MCF 10A (cell line): ENCODE data around the gene PMEPA1. TPM values are rescaled to one million over a fixed set of nuclear protein-coding genes. Genes with fewer than 3 reads are reported as not detected.

ENCODE experiments used
- BruUV-seq: library from RNA; stranded (reverse); fragments of 400-500 nt; replicated peaks from 2 replicates; lab custom pipeline; 2021; lab: Mats Ljungman, UMichigan
- CTCF ChIA-PET: fragments of 300-600 bp; sonication (Branson Sonifier 250); formaldehyde crosslinking; extraction: SDS; loops from one replicate; lab custom pipeline; 2021; ENCODE audit warnings: antibody characterized with exemption, inconsistent platforms; lab: Yijun Ruan, JAX
- POLR2A ChIA-PET: fragments of 300-600, 350-650 bp; sonication (Branson Sonifier 250); formaldehyde crosslinking; extraction: SDS; loops from one replicate; lab custom pipeline; 2020; ENCODE audit warnings: antibody characterized with exemption, inconsistent platforms; lab: Yijun Ruan, JAX
- DNase-seq: peaks from one replicate; pipeline ENCODE4 v3.0.0-alpha.2; 2018; ENCODE audit not compliant: unreplicated experiment
- H3K27ac Mint-ChIP-seq: one replicate; pipeline ENCODE4 v1.8.0; 2022; ENCODE audit warnings: mild to moderate bottlenecking, low read depth, mixed read lengths; ENCODE audit not compliant: unreplicated experiment
- H3K27me3 Mint-ChIP-seq: one replicate; pipeline ENCODE4 v1.8.0; 2022; ENCODE audit warnings: mixed read lengths; ENCODE audit not compliant: insufficient read depth, unreplicated experiment
- H3K36me3 Mint-ChIP-seq: one replicate; pipeline ENCODE4 v1.8.0; 2022; ENCODE audit warnings: mild to moderate bottlenecking, moderate library complexity, mixed read lengths; ENCODE audit not compliant: insufficient read depth, unreplicated experiment
- H3K4me1 Mint-ChIP-seq: one replicate; pipeline ENCODE4 v1.8.0; 2022; ENCODE audit warnings: mixed read lengths; ENCODE audit not compliant: insufficient read depth, unreplicated experiment
- H3K4me3 Mint-ChIP-seq: one replicate; pipeline ENCODE4 v1.8.0; 2022; ENCODE audit warnings: mild to moderate bottlenecking, moderate library complexity, mixed read lengths; ENCODE audit not compliant: unreplicated experiment
- H3K9me3 Mint-ChIP-seq: one replicate; pipeline ENCODE4 v1.8.0; 2022; ENCODE audit warnings: mixed read lengths; ENCODE audit not compliant: unreplicated experiment
- intact Hi-C: fragments of 100-400 bp; cut with micrococcal nuclease; formaldehyde crosslinking; loops from 2 replicates; pipeline ENCODE4 v1.14.1; 2022
- total RNA-seq: library from RNA; stranded (reverse); gene quantifications from 2 replicates; pipeline ENCODE4 v1.2.3, GENCODE V29; 2022
- TF ChIP-seq, protein P1 (sequence below): fragments of 200-600 bp; IDR thresholded peaks from one replicate; pipeline ENCODE4 v1.8.0; 2022; ENCODE audit warnings: antibody characterized with exemption, mild to moderate bottlenecking; ENCODE audit not compliant: unreplicated experiment

Gene PMEPA1
- total RNA-seq, 1 experiment from 2014 or later = 68.5 TPM

DNA sequence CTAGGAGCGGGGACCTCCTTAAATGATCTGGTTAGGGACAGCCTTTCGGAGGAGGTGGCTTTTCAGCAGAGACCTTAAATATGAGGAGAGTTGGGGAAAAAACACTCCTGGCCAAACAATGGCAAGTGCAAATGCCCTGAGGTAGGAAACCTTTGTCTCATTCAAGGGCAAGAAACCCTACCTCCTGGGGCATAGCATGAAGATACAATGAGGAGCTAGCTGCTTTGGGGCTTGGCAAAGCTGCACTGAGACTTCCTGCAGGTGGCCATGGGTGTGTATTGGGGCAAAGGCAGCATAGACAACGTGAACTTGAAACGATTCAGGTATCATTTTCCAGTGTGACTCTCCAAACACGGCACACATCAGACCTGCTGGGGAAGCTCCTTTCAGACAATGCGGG lies 30.7 kb downstream of the PMEPA1 start:
- intact Hi-C loops = no loop called here
- Mint-ChIP-seq H3K27ac (no peak overlapping the region), H3K36me3 (peaks cover 6% of the 10 kb centered on the region), H3K9me3 (no peaks in the 10 kb centered on the region), H3K4me3 (no peak overlapping the region), H3K27me3 (no peaks in the 10 kb centered on the region), H3K4me1 (peaks cover 16% of the 10 kb centered on the region)
- TF ChIP-seq, protein P1, sequence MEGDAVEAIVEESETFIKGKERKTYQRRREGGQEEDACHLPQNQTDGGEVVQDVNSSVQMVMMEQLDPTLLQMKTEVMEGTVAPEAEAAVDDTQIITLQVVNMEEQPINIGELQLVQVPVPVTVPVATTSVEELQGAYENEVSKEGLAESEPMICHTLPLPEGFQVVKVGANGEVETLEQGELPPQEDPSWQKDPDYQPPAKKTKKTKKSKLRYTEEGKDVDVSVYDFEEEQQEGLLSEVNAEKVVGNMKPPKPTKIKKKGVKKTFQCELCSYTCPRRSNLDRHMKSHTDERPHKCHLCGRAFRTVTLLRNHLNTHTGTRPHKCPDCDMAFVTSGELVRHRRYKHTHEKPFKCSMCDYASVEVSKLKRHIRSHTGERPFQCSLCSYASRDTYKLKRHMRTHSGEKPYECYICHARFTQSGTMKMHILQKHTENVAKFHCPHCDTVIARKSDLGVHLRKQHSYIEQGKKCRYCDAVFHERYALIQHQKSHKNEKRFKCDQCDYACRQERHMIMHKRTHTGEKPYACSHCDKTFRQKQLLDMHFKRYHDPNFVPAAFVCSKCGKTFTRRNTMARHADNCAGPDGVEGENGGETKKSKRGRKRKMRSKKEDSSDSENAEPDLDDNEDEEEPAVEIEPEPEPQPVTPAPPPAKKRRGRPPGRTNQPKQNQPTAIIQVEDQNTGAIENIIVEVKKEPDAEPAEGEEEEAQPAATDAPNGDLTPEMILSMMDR = no peak
- no peak for DNase-seq
- CTCF ChIA-PET = no interaction called here
- BruUV-seq = no TSS peak
- POLR2A ChIA-PET = interaction anchor here (1.1 to 1.4 kb wide), 2 partner anchors 19 to 433 kb away, joined by 3 to 7 read pairs; no protein-coding TSS in a partner anchor

DNA sequence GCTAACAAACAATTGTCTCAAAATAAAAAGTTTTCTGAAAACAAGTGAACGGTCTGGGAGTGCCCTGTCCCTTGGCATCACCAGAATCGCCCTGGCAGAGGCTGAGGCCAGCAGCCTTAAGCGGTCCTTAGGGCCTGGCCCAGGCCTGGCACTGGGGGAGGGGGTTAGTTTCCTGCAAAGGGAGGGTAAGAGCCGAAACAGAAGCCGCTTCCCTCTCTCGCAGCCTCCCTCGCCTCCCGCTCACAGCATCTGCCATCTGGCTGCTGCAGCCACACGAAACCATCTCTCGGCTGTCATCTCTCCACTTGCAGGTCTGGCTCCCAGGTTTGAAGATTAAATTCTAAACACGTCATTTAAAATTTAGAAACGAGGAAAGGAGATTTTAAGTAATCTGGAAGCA lies 31.5 kb downstream of the PMEPA1 start:
- H3K27me3 Mint-ChIP-seq = no peaks in the 10 kb centered on the region
- TF ChIP-seq, protein P1 = no peak
- ChIA-PET POLR2A (no interaction called here), CTCF (no interaction called here)
- H3K4me3 Mint-ChIP-seq = no peak overlapping the region
- no peak overlapping the region for H3K27ac Mint-ChIP-seq
- intact Hi-C loops = no loop called here
- peaks cover 6% of the 10 kb centered on the region for H3K36me3 Mint-ChIP-seq
- no peaks in the 10 kb centered on the region for H3K9me3 Mint-ChIP-seq
- BruUV-seq = no TSS peak
- peaks cover 17% of the 10 kb centered on the region for H3K4me1 Mint-ChIP-seq
- DNase-seq = no peak

DNA sequence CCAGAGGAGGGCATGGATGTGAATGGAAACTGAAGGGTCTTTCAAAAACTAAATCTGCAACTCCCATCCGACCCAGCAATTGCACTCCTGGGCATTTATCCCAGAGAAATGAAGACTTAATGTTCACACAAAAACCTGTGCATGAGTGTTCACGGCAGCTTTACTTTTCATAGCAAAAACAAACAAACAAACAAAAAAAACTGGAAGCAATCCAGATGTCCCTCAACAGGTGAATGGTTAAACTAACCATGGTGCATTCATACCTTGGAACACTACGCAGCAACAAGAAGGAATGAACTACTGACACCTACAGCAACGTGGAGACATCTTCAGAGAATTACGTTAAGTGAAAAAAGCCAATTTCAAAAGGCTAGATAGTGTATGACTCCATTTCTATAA lies 32.2 kb downstream of the PMEPA1 start:
- Mint-ChIP-seq H3K27ac (no peak overlapping the region), H3K36me3 (peaks cover 6% of the 10 kb centered on the region), H3K9me3 (no peaks in the 10 kb centered on the region), H3K4me3 (no peak overlapping the region), H3K4me1 (peaks cover 20% of the 10 kb centered on the region), H3K27me3 (no peaks in the 10 kb centered on the region)
- BruUV-seq = no TSS peak
- TF ChIP-seq, protein P1 = no peak
- no peak for DNase-seq
- CTCF ChIA-PET = interaction anchor here (0.6 kb wide), 1 partner anchor 342 kb away, joined by 3 read pairs; no protein-coding TSS in a partner anchor
- POLR2A ChIA-PET = interaction anchor here (0.6 kb wide), 1 partner anchor 11 kb away, joined by 3 read pairs; no protein-coding TSS in a partner anchor
- intact Hi-C loops = no loop called here

DNA sequence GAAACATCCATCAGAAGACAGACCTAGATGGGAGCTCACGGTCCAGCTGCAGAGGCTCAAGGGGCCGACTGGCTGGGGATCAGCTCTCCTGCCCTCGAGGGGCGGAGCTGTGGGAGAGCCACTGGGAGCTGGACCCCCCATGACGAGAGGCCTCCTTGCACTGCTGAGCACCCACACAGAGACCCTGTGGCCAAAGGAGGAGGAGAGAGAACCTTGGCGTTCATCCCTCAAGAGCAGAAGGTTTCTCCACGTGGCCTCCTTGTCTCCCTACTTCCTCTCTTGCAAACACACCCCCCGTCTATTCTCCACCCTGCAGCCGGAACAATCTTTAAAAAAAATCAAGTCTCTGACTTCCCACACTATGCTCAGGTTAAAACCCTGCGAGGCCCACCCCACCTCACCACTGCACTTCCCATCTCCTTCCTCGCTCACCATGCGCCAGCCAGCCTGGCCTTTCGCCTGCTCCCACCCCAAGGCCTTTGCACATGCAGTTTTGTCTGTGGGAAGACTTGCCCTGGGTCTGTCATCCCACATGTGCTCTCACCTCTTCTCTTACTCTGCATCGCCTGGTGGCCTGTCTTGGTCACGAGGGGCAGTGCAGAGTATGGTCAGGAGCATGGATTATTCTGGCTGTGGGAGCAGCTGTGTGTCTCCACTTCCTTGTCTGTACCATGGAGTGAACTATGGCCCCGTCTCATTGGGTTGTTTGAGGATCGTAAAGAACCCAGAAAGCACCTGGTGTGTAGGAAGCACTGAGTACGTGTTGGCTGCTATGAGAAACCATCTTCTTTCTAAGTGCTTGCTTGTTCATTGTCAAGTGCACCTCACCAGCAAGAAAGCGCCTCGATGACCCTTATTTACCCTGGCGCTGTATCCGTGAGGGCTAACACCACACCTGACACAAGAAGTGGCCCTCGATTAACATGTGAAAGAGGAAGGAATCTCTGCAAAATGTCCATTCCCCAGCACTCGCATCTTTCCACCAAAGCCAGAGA lies 32.9 kb downstream of the PMEPA1 start:
- Mint-ChIP-seq H3K4me3 (no peak overlapping the region), H3K27me3 (no peaks in the 10 kb centered on the region), H3K9me3 (no peaks in the 10 kb centered on the region), H3K27ac (peak overlapping the region; percentile 13), H3K4me1 (peaks cover 20% of the 10 kb centered on the region), H3K36me3 (peaks cover 6% of the 10 kb centered on the region)
- CTCF ChIA-PET = interaction anchor here (0.6 to 0.9 kb wide), 2 partner anchors 109 to 342 kb away, joined by 3 read pairs; no protein-coding TSS in a partner anchor
- TF ChIP-seq, protein P1 = no peak
- BruUV-seq = no TSS peak
- DNase-seq = no peak
- intact Hi-C loops = no loop called here
- POLR2A ChIA-PET = interaction anchor here (0.6 kb wide), 1 partner anchor 11 kb away, joined by 3 read pairs; no protein-coding TSS in a partner anchor
